HG03066 (cell line): Measurements from ENCODE around the gene YPEL2.

ENCODE experiments used
- ATAC-seq: cut with Tn5 transposase; IDR thresholded peaks from one replicate; pipeline ENCODE4 v1.9.1; 2021; ENCODE audit warnings: low read depth; ENCODE audit not compliant: unreplicated experiment

Gene YPEL2

GRCh38 chr17:59355702-59356325 is 24.4 kb downstream of the YPEL2 start:
- ATAC-seq: no peak

DNA sequence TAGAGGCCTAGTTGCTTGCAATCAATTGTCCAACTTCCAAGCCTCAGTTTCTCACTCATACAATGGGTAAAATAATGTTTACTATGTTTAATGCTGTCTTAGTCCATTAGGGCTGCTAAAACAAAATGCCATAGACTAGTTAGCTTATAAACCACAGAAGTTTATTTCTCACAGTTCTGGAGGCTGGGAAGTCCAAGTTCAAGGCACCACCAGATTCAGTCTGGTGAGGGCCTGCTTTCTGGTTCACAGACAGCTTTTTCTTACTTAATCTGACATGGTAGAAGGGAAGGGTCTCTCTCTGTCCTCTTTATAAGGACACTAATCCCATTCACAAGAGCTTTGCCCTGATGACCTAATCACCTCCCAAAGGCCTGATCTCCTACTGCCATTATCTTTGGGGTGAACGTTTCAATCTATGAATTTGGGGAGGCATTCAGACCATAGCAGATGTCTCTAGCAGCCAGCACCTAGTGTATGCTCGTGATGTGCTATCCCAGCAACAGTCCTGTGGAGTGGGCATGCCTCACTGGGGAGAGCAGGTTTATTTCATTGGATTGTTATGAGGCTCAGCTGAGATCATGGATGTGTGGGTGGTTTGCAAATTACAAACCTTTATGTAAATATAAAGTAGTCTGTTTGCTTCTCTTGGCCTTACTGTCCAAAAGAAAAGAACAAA is 25.2 kb downstream of the YPEL2 start:
- no peak for ATAC-seq

DNA sequence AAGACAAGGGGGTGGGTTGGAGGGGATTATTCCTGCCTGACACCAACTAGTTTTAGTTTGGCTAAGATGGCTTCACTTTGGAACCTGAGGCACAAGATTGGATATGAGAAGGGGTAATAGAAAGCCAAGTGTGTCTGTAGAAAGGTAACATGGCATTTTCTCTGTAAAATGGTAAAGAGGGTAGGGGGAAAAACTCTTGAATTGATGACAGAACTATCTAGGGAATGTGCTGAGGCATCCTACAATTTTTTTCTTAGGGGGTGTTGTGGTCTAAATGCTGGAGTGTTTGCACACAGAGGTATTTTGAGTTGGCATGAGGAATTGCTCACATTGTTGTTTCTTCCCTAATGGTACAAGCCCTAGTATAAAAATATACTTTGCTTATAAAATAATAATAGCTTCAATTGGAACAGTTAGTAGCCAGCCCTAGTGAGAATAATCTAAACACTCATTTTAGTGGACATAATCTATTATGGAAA is 25.8 kb downstream of the YPEL2 start:
- ATAC-seq: no peak

- ATAC-seq: no peak
Observed at GRCh38 chr17:59357929-59358328, 26.5 kb downstream of the YPEL2 start.

- ATAC-seq: no peak
Observed at GRCh38 chr17:59361386-59361785, 29.9 kb downstream of the YPEL2 start.

DNA sequence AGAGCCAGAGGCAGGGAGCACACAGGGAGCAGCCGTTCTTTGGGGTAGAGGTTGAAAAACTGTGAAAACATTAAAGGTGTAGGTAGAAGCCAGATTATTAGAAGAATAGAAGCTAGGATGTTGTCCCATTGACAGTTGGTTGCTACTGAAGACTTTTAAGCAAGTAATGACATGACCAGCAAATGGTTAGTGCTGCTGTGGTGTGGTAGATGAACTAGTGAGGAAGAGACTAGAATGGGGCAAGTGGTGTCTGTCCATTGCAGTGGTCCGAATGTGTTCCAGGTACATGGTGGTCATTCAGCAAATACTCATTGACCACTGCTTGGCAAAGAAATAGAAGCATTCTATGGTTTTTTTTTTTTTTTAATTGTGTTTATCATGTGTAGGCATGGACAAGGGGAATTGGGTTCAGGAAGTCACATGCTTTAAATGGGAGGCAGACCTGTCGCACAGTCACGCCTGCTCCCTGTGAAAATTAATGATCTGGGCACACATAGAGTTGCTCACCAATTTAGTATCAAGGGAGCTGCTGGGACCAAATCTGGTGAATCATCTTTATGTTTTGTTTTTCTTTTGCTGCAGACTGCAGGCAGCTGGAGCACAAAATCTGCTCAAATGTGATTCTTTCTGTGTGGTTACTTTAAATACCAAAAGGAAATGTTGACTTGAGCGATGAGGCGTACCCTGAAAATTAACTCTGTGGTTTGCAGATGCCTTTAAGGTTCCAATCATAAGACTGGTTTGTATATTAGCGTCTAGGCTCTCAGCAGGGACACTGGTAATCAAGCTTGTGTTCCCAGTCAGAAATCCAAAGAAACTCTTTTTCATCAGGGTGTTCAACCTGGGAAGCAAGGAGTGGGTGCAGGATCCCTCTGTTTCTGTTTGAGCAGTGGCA is 30.7 kb downstream of the YPEL2 start:
- peak; percentile 62 for ATAC-seq

DNA sequence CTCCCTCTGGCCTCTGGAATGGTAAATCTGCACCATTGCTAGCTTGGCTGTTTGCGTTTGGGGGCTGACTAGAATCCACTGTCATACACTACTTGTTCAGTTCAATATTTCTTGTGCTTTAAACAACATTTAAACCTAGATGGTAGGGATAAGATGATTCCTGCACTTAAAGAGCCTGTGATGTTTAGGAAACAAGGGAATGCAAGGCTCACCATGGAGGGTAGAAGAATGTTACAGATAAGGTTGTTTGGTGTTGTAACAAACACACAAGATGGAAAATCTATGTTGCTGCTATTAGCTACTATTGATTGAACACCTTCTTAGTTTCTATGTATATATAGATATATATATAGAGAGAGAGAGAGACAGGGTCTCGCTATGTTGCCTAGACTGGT is 31.4 kb downstream of the YPEL2 start:
- no peak for ATAC-seq

DNA sequence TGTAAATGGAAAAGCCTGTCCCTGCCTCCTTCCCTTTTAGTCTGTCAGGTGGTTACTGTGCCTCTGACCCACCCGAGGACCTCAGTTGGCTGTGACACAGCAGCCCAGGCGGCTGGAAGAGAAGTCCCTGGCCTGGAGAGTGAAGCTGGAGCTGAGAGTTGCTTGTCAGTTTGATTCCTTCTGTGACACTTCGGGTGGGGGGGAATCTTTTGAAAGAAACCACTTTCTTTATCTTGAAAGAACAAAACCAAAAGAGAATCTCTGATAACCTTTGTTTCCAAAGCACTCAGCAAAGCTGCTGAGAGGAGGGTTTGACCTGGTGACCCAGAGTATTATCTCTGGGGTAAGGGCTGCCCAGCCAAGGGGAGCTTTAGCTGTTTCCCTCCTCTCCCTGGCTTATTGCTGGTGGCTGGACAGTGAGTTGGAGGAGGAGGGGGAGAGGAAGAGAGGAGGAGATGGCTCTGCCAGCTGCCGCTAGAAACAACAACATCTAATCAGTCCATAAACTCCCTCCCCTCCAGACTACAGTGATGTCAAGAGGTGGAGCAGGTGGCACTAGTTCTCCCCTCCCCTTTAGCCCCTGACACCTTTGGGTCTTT is 34.0 kb downstream of the YPEL2 start:
- ATAC-seq: no peak

DNA sequence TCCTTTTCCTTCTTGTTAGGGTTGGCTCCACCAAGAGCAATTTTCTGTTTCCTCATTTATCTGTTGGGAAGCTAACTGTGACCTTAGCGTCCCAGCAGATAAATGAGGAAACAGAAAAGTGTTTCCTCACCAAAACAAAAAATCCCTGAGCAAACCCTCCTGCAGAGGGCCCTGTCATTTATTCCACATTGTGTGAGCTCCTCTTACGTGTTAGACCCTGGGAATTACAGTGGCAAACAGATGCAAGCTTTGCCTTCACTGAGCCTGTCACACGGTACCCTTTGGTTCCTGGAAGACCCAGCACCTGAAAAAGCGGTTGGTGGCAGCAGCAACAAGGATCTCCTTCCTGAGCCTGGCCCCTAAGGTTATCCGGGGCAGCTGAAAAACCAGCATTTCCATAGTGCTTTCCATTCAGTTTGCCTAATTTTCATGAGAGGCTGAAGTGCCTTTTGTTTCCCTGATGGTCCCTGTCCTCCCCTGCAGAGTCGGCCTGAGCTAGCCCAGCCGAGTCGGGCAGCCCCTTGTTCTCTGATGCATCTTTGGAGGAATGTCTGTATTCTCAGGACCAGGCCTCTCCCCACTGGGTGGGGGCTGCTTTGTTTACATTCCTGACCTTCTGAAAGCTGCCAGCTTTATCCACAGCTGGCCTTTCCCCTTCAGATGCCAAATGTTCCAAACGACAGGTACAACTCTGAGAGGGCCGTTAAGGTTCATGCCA is 34.7 kb downstream of the YPEL2 start:
- no peak for ATAC-seq

DNA sequence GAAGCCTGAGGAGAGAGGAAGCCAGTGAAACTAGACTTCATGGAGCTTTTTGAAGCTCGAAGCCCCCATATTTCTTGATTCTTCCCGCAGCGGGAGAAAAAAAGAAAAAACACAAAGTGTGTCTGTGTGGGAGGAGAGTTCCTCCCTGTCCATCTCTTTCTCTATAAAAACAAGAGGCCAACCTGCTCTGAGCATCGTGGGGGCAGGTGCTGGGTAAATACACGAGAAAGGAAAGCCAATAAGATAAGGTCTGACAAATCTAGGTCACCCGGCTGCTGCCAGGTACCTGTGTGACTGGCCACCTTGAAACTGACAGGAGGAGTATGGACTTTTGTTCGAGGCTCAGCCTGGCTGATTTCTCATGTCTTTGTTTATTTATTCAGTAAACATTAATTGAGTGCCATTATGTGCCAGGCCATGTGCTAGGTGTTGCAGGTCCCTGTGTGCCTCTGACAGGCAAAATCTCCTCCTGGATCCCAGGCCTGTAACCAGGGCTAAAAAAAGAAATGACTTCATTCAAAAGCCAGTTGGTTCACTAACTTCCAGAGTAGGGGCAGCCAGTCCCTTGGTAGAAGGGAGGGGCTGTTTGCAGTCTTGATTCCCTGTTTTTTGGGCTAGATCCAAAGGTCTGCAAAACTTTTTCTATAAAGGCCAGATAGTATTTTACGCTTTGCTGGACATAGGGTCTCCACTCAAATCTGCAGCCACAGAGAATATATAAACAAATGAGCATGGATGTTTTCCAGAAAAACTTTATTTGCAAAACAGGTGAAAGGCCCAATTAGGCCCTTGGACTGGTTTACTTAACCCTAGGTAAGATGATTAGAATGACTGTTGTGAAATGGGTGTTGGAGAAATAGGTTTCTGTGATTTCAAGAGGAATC is 35.6 kb downstream of the YPEL2 start:
- no peak for ATAC-seq

DNA sequence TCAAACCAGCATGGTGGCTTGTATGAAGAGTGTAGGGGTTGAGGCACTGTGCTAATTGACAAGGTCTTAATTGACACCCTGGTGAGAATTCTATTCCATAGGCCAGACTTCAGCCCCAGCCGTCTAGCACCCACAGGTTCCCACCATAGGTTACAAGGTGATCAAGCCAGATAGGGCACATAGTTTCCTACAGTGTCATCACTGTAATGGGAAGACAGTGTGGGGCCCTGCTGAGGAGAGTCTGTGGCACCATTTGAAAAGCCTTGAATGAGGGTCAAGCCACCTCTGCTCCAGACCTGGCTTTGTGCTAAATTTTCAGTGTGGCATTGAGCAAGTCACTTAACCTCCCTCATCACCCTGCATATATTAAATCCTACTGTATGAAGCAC is 36.2 kb downstream of the YPEL2 start:
- no peak for ATAC-seq

DNA sequence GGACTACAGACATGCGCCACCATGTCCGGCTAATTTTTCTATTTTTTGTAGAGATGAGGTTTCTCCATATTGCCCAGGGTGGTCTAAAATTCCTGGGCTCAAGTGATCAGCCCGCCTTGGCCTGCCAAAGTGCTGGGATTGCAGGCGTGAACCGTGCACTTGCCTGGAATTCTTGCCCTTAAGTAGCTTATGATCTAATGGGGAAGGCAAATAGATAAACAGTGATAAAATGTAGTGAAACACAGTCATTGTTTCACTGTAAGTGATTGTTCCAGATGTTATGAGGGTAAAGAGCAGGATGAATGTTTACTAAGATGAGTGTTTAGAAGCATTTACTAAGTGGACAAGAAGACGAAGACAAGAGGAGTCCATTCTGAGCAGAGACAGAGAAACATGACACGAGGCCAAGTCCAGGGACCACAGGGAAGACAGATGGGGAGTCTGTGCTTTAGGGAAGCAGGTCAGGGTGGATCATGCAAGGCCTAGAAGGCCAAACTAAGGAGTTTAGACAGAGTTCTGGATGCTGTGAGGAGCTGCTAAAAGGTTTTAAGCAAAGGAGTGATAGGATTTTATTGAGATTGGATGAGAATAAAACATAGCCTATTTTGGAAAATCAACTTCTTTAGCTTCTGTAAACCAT is 36.9 kb downstream of the YPEL2 start:
- ATAC-seq: no peak

GRCh38 chr17:59369031-59369975 is 37.8 kb downstream of the YPEL2 start:
- ATAC-seq: no peak

- no peak for ATAC-seq
Observed at GRCh38 chr17:59370593-59371299, 39.3 kb downstream of the YPEL2 start.

DNA sequence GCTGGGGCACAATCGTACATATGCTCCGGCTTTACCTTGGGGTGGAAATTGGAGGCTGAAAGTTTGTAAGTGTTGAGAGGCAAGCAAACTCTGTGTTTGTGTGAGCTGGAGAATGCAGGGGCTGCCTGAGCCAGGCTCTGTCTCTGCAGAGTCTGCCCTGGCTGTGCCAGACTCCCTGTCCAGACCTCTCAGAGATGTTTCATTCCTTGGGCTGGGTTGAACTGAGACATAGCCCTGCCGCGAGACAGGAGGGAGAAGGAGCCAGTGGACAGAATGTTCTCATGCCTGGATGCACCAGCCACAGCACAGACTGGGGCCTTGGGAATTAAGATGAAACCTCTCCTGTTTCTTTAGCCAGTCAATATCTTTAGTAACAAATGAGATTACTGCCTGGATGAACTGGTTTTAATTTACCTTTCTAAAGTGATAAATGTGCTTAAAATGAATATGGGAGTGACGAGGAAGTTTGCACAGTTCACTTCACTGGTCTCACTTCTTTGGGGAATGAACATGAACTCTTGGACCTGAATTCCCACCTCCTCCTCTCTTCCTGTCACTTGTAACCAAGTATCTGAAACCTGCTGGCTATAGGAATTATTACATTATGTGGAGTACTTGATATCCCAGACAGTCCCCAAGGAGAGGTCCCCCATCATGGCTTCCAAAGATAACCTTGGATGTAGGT is 40.1 kb downstream of the YPEL2 start:
- ATAC-seq: no peak

GRCh38 chr17:59372138-59372751 is 40.8 kb downstream of the YPEL2 start:
- ATAC-seq: no peak
